Measurements from ENCODE around the gene ZNF569.

ZNF569 gene

DNA sequence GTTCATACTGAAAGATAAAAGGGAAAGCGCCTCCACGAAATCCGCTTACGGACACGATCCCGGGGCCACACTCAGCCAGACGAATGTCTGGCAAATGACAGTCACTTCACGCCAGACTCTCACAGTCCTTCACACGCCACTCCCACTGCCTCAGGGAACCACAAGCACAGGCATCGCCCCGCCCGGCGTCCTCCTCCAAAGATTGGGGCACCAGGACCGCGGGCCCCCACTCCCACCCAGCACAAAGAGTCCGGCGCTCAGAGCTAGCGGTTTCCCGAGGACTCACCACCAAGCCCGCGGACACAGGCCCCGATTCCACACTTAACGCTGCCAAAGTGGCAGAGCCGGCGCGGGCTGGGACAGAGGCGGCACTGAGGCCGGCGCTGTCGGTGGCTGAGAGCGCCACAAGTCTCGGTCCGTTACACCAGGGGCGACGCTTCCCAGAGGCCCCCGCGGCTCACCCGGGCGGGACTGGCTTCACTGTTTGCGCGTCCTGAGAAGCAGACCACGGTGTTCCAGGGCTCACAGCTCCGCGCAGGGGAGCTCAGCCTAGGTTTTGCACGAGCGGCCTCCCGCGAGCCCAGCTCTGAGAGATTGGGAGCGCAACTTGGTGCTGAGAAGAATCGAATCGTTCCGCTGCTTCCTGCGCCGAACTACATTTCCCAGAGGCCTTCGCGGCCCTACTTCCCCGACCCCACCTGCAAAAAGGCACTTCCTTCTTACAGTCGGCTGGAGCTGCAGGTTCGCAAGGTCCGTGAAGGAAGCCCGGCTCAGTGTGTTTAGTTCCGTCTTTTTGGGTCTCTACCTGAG, at the start of gene ZNF569:
Gene ZNF569, minus strand, starts transcription at position 647 of the 810 bp plus-strand sequence. CDS start 22,523 bp downstream, outside the sequence.
- H3K27ac ChIP-seq: peak within 1 kb of the TSS; percentile 87
- TF ChIP-seq, protein P1, sequence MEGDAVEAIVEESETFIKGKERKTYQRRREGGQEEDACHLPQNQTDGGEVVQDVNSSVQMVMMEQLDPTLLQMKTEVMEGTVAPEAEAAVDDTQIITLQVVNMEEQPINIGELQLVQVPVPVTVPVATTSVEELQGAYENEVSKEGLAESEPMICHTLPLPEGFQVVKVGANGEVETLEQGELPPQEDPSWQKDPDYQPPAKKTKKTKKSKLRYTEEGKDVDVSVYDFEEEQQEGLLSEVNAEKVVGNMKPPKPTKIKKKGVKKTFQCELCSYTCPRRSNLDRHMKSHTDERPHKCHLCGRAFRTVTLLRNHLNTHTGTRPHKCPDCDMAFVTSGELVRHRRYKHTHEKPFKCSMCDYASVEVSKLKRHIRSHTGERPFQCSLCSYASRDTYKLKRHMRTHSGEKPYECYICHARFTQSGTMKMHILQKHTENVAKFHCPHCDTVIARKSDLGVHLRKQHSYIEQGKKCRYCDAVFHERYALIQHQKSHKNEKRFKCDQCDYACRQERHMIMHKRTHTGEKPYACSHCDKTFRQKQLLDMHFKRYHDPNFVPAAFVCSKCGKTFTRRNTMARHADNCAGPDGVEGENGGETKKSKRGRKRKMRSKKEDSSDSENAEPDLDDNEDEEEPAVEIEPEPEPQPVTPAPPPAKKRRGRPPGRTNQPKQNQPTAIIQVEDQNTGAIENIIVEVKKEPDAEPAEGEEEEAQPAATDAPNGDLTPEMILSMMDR (conservative IDR thresholded peaks at IDR 0.05): no peak

GRCh38 chr19:37513397-37513796, 46.2 kb upstream of the ZNF569 start:
- TF ChIP-seq, protein P1 (conservative IDR thresholded peaks at IDR 0.05): no peak
- H3K27ac ChIP-seq: no peak overlapping the region

DNA sequence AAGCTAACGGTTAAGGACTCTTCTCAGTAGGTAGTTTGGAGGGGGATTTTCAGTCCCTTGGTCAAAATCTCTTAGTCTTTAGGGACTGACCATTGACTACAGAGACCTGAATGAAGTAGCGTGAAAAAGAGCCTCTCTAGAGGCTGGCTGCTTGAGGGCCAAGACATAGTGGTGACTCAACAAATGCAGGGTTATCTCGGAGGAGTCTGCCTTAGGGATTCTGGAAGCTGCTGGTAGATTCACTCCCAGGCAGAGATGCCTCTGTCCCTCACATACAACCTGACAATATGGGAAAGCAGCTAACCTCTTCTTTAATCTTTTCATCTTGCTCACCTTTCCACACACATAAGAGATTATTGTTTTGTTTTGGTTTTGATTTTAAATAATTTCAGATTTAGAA, 44.6 kb upstream of the ZNF569 start:
- TF ChIP-seq, protein P1 (conservative IDR thresholded peaks at IDR 0.05): no peak

GRCh38 chr19:37511186-37511585, 43.9 kb upstream of the ZNF569 start:
- TF ChIP-seq, protein P1 (conservative IDR thresholded peaks at IDR 0.05): no peak
- no peak overlapping the region for H3K27ac ChIP-seq

More for the DNA sequence above, 44.6 kb upstream of the ZNF569 start:
- H3K27ac ChIP-seq: no peak overlapping the region

GRCh38 chr19:37507167-37507464, 39.9 kb upstream of the ZNF569 start:
- TF ChIP-seq, protein P1 (conservative IDR thresholded peaks at IDR 0.05): no peak
- H3K27ac ChIP-seq: peak overlapping the region; percentile 99

- peak within 1 kb of the TSS; percentile 99 for H3K27ac ChIP-seq
- TF ChIP-seq, protein P1 (conservative IDR thresholded peaks at IDR 0.05): no peak
Observed at GRCh38 chr19:37506387-37507166, 39.3 kb upstream of the ZNF569 start, which contains the start of gene ZNF793. TSS of gene ZNF793 (plus strand) at chr19:37506939. CDS start at chr19:37523440, 16,501 bp downstream.

- TF ChIP-seq, protein P1 (conservative IDR thresholded peaks at IDR 0.05): no peak
- peak overlapping the region; percentile 99 for H3K27ac ChIP-seq
Observed at GRCh38 chr19:37505958-37506386, 38.7 kb upstream of the ZNF569 start.

Data from VCaP (cell line).